Amniotic epithelial cell (primary cell): Measurements from ENCODE around the gene POTEF.
A peak's percentile ranks its signal among the peaks of the same experiment; 100 is the strongest.
"Not testable (repeated sequence)": the region's sequence is repeated elsewhere in the genome, so short reads cannot be mapped to it uniquely, and the experiment has no call there.

ENCODE experiments used
- DNase-seq: peaks from one replicate; pipeline ENCODE4 v3.0.0-alpha.2; 2010; ENCODE audit warnings: low read depth

The POTEF gene

GRCh38 chr2:130129120-130129829 is at the start of gene POTEF:
Gene POTEF, minus strand, starts transcription at chr2:130129222. Its CDS starts 8,707 bp downstream, at chr2:130120515.
- DNase-seq, result not testable (repeated sequence)

- not testable (repeated sequence) for DNase-seq
These were observed 45.8 kb upstream of the POTEF start for GRCh38 chr2:130174866-130175265.

- no peak for DNase-seq
These were observed 40.9 kb upstream of the POTEF start for GRCh38 chr2:130169896-130170295.

GRCh38 chr2:130169163-130169562 is 40.1 kb upstream of the POTEF start:
- DNase-seq, result not testable (repeated sequence)

GRCh38 chr2:130166611-130167010 is 37.6 kb upstream of the POTEF start:
- DNase-seq, result not testable (repeated sequence)

- no peak for DNase-seq
These were observed 36.4 kb upstream of the POTEF start for GRCh38 chr2:130165293-130166016.

- no peak for DNase-seq
These were observed 33.9 kb upstream of the POTEF start for GRCh38 chr2:130162968-130163367.

GRCh38 chr2:130162486-130162885 is 33.5 kb upstream of the POTEF start:
- not testable (repeated sequence) for DNase-seq

- DNase-seq, result peak; percentile 73
These were observed 32.0 kb upstream of the POTEF start for GRCh38 chr2:130160838-130161705.

- no peak for DNase-seq
These were observed 31.1 kb upstream of the POTEF start for GRCh38 chr2:130160131-130160530.

GRCh38 chr2:130159376-130159775 is 30.4 kb upstream of the POTEF start:
- not testable (repeated sequence) for DNase-seq

GRCh38 chr2:130158631-130159030 is 29.6 kb upstream of the POTEF start:
- no peak for DNase-seq

GRCh38 chr2:130157825-130158514 is 28.9 kb upstream of the POTEF start:
- DNase-seq, result peak; percentile 2

GRCh38 chr2:130157354-130157753 is 28.3 kb upstream of the POTEF start:
- DNase-seq, result peak; percentile 14

GRCh38 chr2:130156624-130157004 is 27.6 kb upstream of the POTEF start:
- DNase-seq, result no peak

- DNase-seq, result peak; percentile 42
These were observed 27.1 kb upstream of the POTEF start for GRCh38 chr2:130155956-130156623.

GRCh38 chr2:130154773-130155765 is 26.0 kb upstream of the POTEF start:
- no peak for DNase-seq

GRCh38 chr2:130154423-130154770 is 25.4 kb upstream of the POTEF start:
- not testable (repeated sequence) for DNase-seq

- not testable (repeated sequence) for DNase-seq
These were observed 24.9 kb upstream of the POTEF start for GRCh38 chr2:130153721-130154422.
